Activated T-helper 1 cell treated with anti-CD3 and anti-CD28 coated beads, Interleukin-2, amount 50 U/mL, for 16 hours (primary cell): Measurements from ENCODE around the gene RNASET2.
A peak's percentile ranks its signal among the peaks of the same experiment; 100 is the strongest.
"Not testable (repeated sequence)": the region's sequence is repeated elsewhere in the genome, so short reads cannot be mapped to it uniquely, and the experiment has no call there.

Experiments
- DNase-seq, 2 donors: peaks; one replicate each; pipeline ENCODE4 v3.0.0-alpha.2; 2020; ENCODE audit warnings: low read depth in 1 of 2, low spot score in 1 of 2

The RNASET2 gene

GRCh38 chr6:166948724-166949123 lies 7.6 kb downstream of the RNASET2 start:
- not testable (repeated sequence) for DNase-seq

- DNase-seq, result no peak
Measured at GRCh38 chr6:166947251-166947650, 9.1 kb downstream of the RNASET2 start.

GRCh38 chr6:166946125-166946524 lies 10.2 kb downstream of the RNASET2 start:
- no peak for DNase-seq

- no peak for DNase-seq
Measured at GRCh38 chr6:166944666-166945256, 11.6 kb downstream of the RNASET2 start.

GRCh38 chr6:166942393-166943168 lies 13.8 kb downstream of the RNASET2 start:
- peak in 1 of 2 donors; percentile 54 for DNase-seq

- no peak for DNase-seq
Measured at GRCh38 chr6:166940643-166941068, 15.7 kb downstream of the RNASET2 start.

- DNase-seq, result no peak
Measured at GRCh38 chr6:166939894-166940293, 16.5 kb downstream of the RNASET2 start.

- DNase-seq, result no peak
Measured at GRCh38 chr6:166939345-166939744, 17.0 kb downstream of the RNASET2 start.

GRCh38 chr6:166938704-166939103 lies 17.6 kb downstream of the RNASET2 start:
- no peak for DNase-seq

- no peak for DNase-seq
Measured at GRCh38 chr6:166938150-166938549, 18.2 kb downstream of the RNASET2 start.

- no peak for DNase-seq
Measured at GRCh38 chr6:166937746-166938145, 18.6 kb downstream of the RNASET2 start.

- no peak for DNase-seq
Measured at GRCh38 chr6:166936079-166936787, 20.1 kb downstream of the RNASET2 start.

- no peak for DNase-seq
Measured at GRCh38 chr6:166935353-166935752, 21.0 kb downstream of the RNASET2 start.

- DNase-seq, result no peak
Measured at GRCh38 chr6:166934174-166934573, 22.2 kb downstream of the RNASET2 start.

GRCh38 chr6:166933396-166933795 lies 23.0 kb downstream of the RNASET2 start:
- DNase-seq, result no peak

GRCh38 chr6:166932616-166933015 lies 23.7 kb downstream of the RNASET2 start:
- no peak for DNase-seq

- no peak for DNase-seq
Measured at GRCh38 chr6:166932116-166932515, 24.2 kb downstream of the RNASET2 start.

- no peak for DNase-seq
Measured at GRCh38 chr6:166931426-166931970, 24.9 kb downstream of the RNASET2 start.

GRCh38 chr6:166930354-166930891 lies 25.9 kb downstream of the RNASET2 start:
- no peak for DNase-seq

GRCh38 chr6:166929542-166930189 lies 26.7 kb downstream of the RNASET2 start:
- no peak for DNase-seq
